Vagina (tissue), 2 donors: ENCODE data around the gene RTP5. TPM values are rescaled to one million over a fixed set of nuclear protein-coding genes. Genes with fewer than 3 reads are reported as not detected.

Source experiments
- DNase-seq, 2 donors: peaks; one replicate each; pipeline ENCODE4 v3.0.0-alpha.2; 2017; ENCODE audit errors: extremely low spot score in 2 of 2
- H3K27ac ChIP-seq: fragments of 200-600 bp; sonication (generic); one replicate; pipeline ENCODE4 v1.5.1; 2019
- H3K27me3 ChIP-seq: fragments of 200-600 bp; sonication (generic); one replicate; pipeline ENCODE4 v1.5.1; 2019
- H3K36me3 ChIP-seq, 2 donors: fragments of 200-600 bp; sonication (generic); one replicate each; pipeline ENCODE4 v1.5.1; 2017 to 2019
- H3K4me1 ChIP-seq: fragments of 200-600 bp; sonication (generic); one replicate; pipeline ENCODE4 v1.5.1; 2019
- H3K4me3 ChIP-seq, 2 donors: fragments of 200-600 bp; sonication (generic); 1 replicate in 1 of 2; 2 replicates in 1 of 2; pipeline ENCODE4 v1.5.1; 2016 to 2019
- H3K9me3 ChIP-seq: fragments of 200-600 bp; sonication (generic); one replicate; pipeline ENCODE4 v1.5.1; 2019
- CTCF ChIP-seq, 3 experiments: fragments of 450-650 bp in 2 of 3; fragments of 200-600 bp in 1 of 3; sonication (generic) in 1 of 3; IDR thresholded peaks; one replicate each; pipeline ENCODE4 v1.5.1; 2017 to 2019; ENCODE audit warnings: antibody characterized with exemption in 3 of 3, mild to moderate bottlenecking in 2 of 3, moderate library complexity in 2 of 3
- POLR2A ChIP-seq, 2 donors: fragments of 450-650 bp; IDR thresholded peaks; one replicate each; pipeline ENCODE4 v1.6.1; 2017; ENCODE audit warnings: antibody characterized with exemption in 2 of 2, mild to moderate bottlenecking in 2 of 2, moderate library complexity in 2 of 2
- POLR2AphosphoS5 ChIP-seq, 2 donors: sonication (generic); formaldehyde crosslinking; IDR thresholded peaks; one replicate each; pipeline ENCODE4 v1.9.0; 2017; ENCODE audit warnings: antibody characterized with exemption in 2 of 2, mild to moderate bottlenecking in 2 of 2, low read depth in 1 of 2; ENCODE audit not compliant: insufficient read depth in 1 of 2
- intact Hi-C: fragments of 100-400 bp; cut with DNase I; formaldehyde crosslinking; loops from one replicate; pipeline ENCODE4 v1.15.1; 2023
- total RNA-seq: library from RNA; depleted of rRNA; stranded (reverse); fragments of >200 nt; gene quantifications from one replicate; pipeline ENCODE4 v1.2.3, GENCODE V29; 2016

The RTP5 gene
- total RNA-seq, 1 donor from 2014 or later = not detected

DNA sequence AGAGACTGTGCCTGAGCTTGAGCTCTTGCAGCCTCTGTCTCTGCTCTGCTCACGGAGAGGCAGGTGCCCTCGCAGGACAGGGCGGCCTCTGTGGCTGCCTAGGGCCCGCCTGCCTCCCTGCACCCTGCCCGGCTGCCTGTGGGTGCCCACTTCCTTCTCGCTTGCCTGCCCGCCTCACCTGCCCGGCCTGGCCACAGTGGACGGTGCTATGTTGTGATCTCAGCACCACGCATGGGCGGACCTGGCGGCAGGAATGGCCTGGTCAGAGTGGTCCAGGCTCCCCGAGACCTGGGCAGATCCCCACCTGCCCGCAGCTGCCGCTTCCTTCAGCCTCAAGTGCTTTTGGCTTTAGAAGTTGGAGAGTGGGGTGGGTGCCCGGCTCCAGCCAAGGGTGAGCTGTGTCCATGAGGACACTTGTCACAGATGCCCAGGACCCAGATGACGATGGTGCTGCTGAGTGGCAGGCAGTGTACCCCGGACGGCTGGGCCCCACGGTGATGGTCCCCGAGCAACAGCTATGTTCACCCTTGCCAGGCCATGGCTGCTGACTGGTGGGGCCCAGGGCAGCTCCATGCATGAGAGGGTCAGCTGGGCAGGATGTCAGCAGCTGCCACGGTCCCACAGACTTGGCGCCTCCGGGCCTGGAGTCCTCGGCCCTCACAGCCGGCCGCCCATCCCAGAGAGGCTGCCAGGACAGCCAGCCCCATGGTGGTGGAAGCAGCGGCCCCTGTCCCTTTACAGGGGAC lies 25.3 kb downstream of the RTP5 start:
- Histone ChIP-seq H3K36me3 (no peaks in the 10 kb centered on the region), H3K9me3 (no peaks in the 10 kb centered on the region), H3K4me3 (no peak overlapping the region), H3K27ac (peak overlapping the region; percentile 82), H3K4me1 (peaks cover 61% of the 10 kb centered on the region), H3K27me3 (no peaks in the 10 kb centered on the region)
- DNase-seq = no peak
- TF ChIP-seq CTCF (IDR thresholded peaks at IDR 0.05) (no peak), POLR2AphosphoS5 (IDR thresholded peaks at IDR 0.05; ENCODE audit: insufficient read depth in 1 of 2, low read depth in 1 of 2) (no peak), POLR2A (IDR thresholded peaks at IDR 0.05) (no peak)
- intact Hi-C loops = no loop called here

- no peaks in the 10 kb centered on the region for H3K27me3 ChIP-seq
- H3K36me3 ChIP-seq = no peaks in the 10 kb centered on the region
- H3K27ac ChIP-seq = peak overlapping the region; percentile 82
- TF ChIP-seq CTCF (IDR thresholded peaks at IDR 0.05) (no peak), POLR2A (IDR thresholded peaks at IDR 0.05) (no peak), POLR2AphosphoS5 (IDR thresholded peaks at IDR 0.05; ENCODE audit: insufficient read depth in 1 of 2, low read depth in 1 of 2) (no peak)
- no peaks in the 10 kb centered on the region for H3K9me3 ChIP-seq
- intact Hi-C loops = no loop called here
- H3K4me1 ChIP-seq = peaks cover 67% of the 10 kb centered on the region
- DNase-seq = no peak
- no peak overlapping the region for H3K4me3 ChIP-seq
Measured at GRCh38 chr2:241895427-241895711, 25.8 kb downstream of the RTP5 start.

DNA sequence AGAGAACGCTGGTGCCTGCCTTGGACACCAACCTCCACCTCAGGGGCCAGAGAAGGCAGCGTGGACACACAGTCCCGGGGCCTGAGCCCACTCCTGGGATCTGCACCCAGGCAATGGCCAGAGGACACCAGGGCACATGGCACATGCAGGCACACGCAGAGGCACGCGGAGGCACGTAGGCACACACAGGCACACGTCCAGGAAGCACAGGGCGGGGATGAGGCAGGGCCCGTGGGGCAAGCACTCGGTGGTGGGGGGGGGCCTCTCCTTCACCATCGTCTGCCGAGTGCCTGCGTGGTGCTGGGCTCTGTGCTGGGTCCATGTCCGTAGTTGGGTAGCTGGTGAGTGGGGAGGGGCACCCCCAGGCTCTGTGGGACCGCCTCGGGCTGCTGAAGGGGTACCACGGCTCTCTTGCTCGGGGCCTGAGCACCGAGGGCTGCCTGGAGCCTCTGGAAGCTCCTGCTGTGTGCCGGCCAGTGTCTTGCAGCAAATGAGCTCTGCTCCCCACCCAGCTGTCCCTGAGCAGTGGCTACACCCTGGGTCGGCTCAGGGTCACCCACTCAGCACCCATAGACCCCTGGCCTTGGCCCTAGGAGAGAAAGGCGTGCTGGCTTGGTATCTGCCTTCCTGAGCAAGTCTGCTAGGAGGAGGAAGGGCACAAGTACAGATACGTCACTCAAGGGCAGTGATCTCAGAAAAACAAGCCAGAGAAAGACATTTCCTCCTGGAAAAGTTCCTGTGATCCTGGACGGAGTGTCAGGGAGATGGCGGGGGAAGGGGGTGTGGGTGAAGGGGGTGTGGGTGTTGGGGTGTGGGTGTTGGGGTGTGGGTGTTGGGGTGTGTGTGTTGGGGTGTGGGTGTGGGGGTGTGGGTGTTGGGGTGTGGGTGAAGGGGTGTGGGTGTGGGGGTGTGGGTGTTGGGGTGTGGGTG lies 26.4 kb downstream of the RTP5 start:
- Histone ChIP-seq H3K36me3 (no peaks in the 10 kb centered on the region), H3K4me1 (peaks cover 73% of the 10 kb centered on the region), H3K27me3 (no peaks in the 10 kb centered on the region), H3K27ac (peak overlapping the region; percentile 82), H3K4me3 (no peak overlapping the region), H3K9me3 (no peaks in the 10 kb centered on the region)
- intact Hi-C loops = no loop called here
- no peak for DNase-seq
- TF ChIP-seq POLR2AphosphoS5 (IDR thresholded peaks at IDR 0.05; ENCODE audit: insufficient read depth in 1 of 2, low read depth in 1 of 2) = no peak
- TF ChIP-seq POLR2A (IDR thresholded peaks at IDR 0.05) = no peak
- no peak for TF ChIP-seq CTCF (IDR thresholded peaks at IDR 0.05)

- no peaks in the 10 kb centered on the region for H3K9me3 ChIP-seq
- no peaks in the 10 kb centered on the region for H3K36me3 ChIP-seq
- DNase-seq = no peak
- intact Hi-C loops = no loop called here
- H3K4me3 ChIP-seq = no peak overlapping the region
- peaks cover 73% of the 10 kb centered on the region for H3K4me1 ChIP-seq
- TF ChIP-seq POLR2A (IDR thresholded peaks at IDR 0.05) = no peak
- TF ChIP-seq POLR2AphosphoS5 (IDR thresholded peaks at IDR 0.05; ENCODE audit: insufficient read depth in 1 of 2, low read depth in 1 of 2) = no peak
- no peak for TF ChIP-seq CTCF (IDR thresholded peaks at IDR 0.05)
- no peaks in the 10 kb centered on the region for H3K27me3 ChIP-seq
- no peak overlapping the region for H3K27ac ChIP-seq
Measured at GRCh38 chr2:241896746-241897201, 27.2 kb downstream of the RTP5 start.
